Islet precursor cell (in vitro differentiated cells): ENCODE data around the gene MOB3B.

ENCODE experiments used
- DNase-seq: peaks from one replicate; pipeline ENCODE4 v3.0.0-alpha.2; 2018

MOB3B gene

DNA sequence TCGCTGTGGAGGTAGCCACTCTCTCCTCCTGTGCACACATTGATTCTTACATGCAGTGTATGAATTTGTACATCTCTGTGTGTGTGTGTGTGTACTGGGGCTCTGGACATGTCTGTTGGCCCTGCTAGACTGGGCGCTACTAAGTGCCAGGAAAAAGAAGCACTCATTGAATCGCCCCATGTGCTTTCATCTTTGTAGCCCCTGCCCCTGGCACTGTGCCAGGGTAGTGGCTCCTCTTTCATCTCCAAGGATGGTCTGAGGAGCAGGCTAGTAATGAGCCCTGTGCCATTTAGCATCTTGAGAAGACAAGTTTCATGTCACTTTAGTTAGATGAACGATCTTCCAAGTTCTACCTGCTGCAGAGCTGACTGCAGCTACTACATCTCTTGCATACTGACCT is 198.2 kb downstream of the MOB3B start:
- DNase-seq, result no peak

DNA sequence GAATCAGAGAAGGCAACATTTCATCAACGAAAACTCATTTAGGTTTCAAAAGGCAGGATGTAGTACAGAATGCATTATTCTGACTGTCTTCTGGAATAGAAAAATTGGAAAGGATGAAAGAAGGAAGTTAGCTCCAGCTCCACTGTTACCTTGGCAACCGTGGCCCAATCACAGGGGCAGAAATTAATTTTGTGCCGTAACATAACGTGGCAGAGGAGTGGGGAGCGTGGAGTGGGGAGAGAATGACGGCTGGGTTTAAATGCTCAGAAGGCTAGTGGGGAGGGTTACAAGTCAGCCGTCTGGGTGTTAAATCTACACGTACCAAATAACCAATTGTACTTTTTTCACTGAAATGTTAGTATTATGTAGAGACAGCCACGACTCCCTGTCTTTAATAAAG is 200.3 kb downstream of the MOB3B start:
- DNase-seq, result no peak

DNA sequence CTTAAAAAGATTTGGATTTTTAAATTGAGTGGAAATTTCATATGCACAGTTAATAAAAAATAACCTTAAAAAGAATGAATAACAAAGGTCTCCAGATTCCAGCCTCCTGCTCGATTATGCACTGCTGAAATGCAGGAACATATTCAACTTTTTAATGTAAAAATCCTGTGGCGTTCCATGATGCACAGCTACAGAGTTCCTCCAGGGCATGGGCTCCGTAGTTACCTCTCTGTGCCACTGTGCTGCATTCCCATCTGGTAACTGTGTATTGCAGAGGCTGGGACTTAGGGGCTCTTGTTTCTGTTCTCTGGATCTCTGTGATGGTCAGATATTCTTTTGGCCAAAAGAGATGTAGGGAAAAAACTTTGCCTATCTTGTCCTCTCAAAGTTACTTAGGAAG is 201.1 kb downstream of the MOB3B start:
- no peak for DNase-seq

DNA sequence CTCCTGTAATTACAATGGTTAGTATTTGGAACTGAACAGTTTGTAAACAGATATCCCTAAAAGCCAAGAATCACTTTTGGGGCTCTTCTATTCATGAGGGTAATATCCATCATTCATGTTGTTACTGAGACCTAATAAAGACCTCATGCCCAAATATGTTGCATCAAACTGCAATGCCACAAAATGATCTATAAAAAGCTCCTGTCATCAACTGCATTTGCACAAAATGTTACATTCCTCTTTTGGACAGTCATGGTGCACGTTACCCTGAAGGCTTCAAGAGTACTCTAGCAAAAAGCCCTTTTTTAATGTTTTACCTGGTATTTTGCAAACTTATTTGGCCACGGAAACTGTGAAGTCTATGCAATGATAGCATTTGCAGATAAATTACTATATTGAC is 218.4 kb downstream of the MOB3B start:
- DNase-seq, result no peak

DNA sequence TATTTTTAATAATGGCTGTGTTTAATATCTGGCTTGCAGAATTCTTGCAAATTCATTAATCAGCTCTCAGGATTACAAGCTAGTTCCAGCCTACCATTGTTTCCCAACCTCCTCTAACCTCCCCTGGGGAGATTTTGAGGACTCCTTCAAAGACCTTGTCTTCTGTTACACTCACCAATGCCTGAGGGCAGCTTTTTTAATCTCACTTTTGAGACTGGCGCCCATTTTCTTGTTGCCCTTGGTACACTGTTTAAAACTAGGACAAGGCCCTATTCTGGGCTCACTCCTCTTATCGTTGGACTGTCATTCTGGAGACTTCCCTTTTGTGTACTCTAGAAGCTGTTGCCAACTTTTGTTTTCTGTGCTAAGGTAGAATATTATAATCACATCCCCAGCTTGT is 219.0 kb downstream of the MOB3B start:
- DNase-seq, result no peak

DNA sequence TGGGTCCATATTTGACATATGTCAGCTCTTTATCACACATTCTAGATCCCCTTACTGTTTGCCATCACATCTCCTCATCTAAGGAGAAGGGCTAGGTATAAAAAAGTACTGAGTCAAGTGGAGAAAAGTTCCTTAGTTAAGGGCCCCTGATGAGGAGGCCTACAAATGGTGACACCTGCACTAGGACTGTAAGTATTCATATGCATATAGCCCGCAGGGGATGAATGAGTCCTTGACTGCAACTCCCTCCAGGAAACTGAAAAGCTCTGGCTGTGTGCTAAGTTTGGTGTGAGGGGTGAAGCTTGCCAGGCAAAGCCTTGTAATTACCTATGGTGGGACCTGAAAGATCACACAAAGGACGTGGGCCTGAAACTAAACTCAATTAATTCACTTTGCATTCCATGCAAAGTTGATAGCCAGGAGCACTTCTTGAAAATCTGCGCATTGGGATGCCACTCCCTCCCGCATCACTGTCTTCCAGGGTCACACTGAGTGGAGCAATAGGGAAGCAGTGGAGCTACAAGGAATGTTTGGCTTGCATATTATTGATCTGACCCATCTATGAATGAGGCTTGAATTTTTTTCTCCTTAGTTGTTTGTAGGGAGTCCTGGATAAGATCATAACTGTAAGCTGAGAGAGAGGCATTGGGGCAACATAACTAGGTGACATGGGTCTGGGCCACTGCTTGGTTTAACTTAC is 220.8 kb downstream of the MOB3B start:
- DNase-seq, result no peak

DNA sequence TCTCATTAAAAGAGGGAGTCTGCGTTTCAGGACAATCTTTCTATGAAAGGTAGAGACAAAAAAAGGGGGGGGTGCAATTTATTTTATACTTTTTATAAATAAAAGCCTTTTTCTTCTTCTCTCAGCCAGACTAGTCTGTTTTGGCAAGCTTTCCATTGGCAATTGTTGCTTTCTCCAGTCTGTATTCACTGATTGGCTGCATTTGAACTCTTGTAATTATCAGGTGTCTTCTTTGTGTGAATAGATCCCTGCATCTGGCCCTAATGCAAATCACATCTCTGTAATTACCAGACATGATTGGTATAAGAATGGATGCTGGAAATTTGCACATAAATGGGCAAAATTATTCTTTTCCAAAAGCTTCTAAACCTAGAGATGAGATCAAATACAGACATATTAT is 225.1 kb downstream of the MOB3B start:
- no peak for DNase-seq

DNA sequence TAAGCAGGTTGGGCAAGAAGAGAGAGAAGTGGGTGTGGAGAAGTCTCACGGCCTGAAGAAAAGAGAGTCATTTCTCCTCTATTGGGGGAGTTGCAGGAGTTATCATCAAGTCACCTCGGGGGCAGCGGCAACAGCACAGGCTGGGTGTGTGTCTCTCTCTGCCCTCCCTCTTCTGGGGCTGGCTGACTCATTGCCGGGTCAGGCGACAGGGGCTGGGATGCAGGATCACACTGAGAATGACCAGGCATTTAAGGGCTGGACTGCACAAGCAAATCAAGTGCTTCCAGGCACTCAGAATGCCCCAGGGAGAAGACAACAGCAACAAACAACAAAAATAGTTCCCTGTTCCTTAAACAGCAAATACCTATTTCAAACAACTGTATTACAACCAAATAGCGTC is 226.4 kb downstream of the MOB3B start:
- DNase-seq, result peak; percentile 98

DNA sequence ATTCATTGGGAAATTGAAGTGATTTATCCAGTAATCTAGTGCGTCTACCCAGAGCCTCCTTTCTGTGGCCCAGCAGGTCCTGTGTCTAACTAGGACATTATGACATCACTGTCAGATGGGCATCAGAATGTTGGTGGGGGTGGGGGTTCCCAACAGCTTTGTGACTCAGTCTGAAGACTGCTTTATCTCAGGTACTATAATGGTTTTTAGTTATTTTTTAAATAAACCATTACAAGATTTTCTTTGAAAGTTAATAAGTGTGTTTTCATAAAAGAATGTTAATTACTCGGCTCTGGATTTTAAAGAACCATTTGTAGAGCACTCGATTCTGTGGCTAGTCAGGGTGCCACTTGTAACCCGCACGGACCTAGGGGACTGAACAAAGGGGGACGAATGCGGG is 232.6 kb downstream of the MOB3B start, which contains the start of gene EQTN:
Gene EQTN (minus strand): TSS at position 101 of the 400 bp plus-strand sequence. CDS start 95 bp downstream, at position 6.
- no peak for DNase-seq

DNA sequence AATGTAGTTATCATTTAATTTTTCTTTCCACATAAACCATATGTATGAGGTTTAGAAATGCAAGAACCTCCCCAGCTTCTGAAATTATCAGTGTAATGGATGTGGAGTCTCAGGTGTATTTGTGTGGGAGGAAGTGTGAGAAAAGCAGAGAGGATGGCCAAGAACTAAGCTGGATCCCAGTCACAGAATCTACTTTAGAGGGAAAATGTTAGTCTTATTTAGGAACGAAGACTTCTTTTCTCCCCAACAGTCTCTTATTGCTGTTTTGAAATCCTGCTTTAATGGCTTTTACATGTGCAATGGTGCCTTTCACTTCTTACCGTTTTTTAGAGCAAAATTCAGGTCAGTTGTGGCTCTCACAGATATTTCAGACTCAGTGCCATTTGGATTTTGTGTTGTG is 235.6 kb downstream of the MOB3B start:
- no peak for DNase-seq

DNA sequence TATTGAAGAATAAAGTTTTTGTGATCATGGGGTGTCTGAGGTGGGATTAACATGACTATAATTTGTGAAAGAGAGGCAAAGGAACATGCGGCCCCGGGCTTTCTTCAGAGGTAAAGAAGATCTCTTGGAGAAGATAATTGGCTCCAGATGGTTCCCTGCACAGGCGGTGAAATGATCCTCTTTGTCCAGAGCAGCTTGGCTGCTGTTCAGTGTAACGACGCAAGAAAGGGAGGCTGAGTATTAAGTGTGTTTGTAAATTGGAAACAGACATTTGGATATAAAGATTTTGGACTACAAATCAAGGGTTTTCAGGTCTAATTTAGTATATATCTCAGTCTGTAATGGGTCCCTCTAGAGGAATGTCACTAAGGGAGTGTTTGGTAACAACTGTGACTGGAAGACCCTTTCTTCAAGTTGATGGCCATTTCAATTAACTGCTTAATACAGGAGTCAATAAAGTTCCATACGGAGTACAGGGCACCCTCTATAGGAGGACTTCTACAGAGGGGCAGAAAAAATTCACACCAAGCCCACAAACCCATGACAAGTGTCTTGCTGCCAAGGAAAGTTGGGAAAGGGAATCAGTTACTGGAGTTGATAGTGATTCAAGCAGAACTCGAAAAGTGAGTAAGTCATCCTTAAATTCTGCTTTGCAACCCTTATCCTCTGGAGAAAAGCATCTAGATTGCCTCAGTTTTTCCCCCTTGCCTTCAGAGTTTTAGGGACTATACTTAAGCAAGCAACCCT is 236.8 kb downstream of the MOB3B start:
- DNase-seq, result no peak

DNA sequence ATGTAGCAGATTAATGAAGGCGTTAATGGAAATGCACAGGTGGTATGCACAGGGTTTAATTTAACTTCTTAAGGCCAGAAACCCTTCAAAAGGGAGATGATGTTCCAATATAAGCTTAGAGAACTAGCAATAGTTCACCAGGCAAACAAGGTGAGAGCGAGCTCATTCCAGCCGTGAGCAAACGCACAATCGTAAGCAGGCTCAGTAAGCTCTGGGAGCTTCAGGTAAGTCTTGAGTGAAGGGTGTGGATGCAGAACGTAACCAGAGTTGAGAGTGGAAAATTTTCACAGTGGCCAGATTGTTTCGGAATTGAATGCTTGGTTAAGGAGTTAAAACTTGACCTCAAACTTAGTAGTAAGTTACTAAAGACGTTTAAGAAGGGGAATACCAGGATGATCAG is 238.3 kb downstream of the MOB3B start:
- DNase-seq, result no peak

DNA sequence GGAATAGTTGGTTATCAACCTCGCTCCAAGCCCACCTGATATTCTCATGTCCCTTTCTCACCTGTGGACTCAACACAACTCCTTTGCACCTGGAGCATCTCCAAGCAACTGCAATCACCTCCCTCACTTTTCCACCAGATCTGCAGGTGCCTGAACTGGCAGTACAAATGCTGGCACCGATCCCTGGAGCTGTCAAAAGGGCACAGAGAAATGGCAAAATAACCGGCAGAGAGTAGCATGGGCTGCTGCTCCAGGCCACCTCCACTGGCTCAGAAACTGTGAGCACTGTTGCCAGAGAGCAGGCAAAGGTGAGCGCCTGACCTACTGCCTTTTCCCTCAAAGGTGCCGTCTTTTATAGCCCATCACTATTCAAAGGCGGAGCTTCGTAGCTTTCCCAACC is 247.3 kb downstream of the MOB3B start:
- DNase-seq, result no peak

DNA sequence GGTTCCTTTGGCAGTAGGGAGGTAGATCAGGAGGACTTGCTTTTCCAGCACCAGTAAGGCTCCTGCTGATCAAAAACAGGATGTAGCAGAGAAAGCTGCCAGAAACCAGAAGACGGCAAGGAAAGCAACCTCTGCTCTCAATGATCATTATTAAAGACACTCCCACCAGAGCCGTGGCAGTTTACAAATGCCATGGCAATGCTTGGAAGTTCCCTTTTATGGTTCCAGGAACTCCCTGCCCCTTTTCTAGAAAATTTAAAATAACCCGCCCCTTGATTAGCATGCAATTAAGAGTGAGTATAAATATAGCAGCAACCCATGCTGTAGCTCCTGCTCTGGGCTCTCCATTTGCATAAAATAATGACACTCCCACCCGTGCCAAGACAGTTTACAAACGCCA is 248.8 kb downstream of the MOB3B start:
- DNase-seq, result no peak

DNA sequence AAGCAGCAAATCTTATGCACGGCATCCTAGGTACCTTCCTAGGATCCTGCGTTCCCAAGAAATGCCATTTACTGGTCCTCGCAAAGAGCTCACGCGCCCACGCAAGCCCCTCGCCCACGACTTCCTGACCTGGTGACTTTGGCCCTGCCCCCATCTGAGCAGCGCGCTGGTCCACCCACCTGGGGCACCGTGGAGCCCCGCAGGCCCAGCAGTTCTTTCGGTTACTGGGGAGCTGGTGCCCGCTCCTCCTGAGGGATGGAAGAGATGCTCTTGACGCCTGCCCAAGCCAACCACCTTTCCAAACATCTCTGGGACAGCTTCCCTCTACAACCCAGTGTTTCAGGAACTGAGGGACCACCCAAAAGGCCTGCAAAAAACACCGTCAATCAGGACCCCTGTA is 249.4 kb downstream of the MOB3B start:
- DNase-seq, result no peak

DNA sequence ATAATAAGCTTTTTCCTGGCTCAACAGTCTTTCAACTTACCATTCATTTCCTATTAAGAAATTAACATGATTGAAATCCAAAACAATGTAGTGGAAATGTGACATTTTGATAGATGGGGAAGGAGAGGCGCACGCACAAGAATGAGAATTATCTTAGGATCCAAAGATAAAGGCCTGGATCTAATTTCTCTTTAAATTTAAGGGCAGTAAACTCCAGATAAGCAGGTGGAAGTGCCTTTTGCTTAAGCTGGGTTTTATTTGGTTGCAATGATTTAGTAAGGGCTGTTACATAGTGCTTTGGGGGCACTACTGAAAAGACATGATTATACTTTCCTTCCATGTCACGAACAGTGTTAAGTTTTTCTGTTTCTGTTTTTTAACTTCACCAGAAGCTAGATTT is 250.0 kb downstream of the MOB3B start:
- no peak for DNase-seq

DNA sequence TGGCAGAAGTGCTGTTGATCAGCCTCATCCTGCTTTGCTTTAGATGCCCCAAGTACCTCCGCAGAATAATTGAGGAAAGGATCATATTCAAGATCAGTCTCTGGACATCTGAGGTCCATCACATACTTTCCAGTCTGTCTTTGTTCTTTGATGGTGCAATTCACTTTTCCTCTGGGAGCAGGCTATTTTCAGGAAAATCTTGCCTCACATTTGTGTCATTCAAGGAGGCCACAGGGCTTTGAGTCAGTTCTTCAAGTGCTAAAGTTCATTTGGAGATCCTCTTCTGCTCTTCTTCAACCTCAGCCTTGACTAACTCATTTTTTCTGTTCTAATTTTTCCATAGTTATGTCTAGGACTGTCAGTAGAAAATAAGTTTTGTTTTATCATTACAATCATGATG is 251.2 kb downstream of the MOB3B start:
- no peak for DNase-seq

DNA sequence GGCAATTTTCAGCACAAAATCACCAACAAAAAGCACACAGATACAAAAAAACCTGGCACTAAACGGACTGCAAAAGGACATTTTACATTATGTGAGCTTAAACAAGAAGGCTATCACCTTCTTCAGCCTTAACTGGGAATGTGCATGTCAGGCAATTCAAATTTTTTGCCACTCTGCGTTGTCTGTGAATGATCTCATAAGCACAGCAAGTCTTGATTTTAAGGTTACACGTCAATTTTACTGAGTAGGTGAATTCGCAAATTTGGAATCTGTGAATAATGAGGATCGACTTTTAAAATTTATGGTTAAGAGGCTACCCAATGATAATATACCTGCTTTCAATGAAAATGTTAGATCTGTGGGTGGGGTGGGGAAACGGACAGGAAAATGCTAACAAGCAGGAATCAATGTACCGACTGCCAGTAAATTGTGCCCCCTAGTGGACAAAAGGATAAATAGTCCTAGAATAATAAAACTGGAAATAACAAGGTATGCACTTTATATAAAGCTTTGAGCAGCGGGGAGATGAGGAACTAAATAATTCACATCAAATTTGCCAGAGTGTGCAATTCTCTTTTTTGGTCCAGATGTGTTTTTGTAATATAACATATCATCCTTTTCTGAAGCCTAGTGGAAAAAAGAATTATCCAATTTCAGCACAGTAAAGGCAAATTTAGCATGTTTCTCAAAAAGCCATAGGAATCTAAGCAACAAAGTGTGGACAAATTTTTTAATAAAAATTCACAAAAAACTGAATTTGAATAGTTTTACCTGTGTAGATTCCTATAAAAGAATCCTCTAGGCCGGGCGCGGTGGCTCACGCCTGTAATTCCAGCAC is 253.2 kb downstream of the MOB3B start:
- DNase-seq, result no peak
